Fibroblast of villous mesenchyme (primary cell): ENCODE data around the gene FMNL2. TPM values are rescaled to one million over a fixed set of nuclear protein-coding genes. Genes with fewer than 3 reads are reported as not detected.

Experiments
- DNase-seq: peaks from one replicate; pipeline ENCODE4 v3.0.0-alpha.2; 2010; ENCODE audit warnings: low read depth
- H3K4me3 ChIP-seq: 2 replicates; pipeline ENCODE4 v1.5.1; 2011; ENCODE audit warnings: low read depth, mild to moderate bottlenecking, low read length
- total RNA-seq: library from RNA; depleted of rRNA; stranded (reverse); fragments of >200 nt; gene quantifications from 2 replicates; pipeline ENCODE4 v1.2.3, GENCODE V29; 2012
- TF ChIP-seq, protein P1 (sequence below): IDR thresholded peaks from 2 replicates; pipeline ENCODE4 v1.5.1; 2012; ENCODE audit warnings: low read depth, mild to moderate bottlenecking, low read length; ENCODE audit not compliant: insufficient read depth

FMNL2 gene
- total RNA-seq, 1 donor, result 17.3 TPM

DNA sequence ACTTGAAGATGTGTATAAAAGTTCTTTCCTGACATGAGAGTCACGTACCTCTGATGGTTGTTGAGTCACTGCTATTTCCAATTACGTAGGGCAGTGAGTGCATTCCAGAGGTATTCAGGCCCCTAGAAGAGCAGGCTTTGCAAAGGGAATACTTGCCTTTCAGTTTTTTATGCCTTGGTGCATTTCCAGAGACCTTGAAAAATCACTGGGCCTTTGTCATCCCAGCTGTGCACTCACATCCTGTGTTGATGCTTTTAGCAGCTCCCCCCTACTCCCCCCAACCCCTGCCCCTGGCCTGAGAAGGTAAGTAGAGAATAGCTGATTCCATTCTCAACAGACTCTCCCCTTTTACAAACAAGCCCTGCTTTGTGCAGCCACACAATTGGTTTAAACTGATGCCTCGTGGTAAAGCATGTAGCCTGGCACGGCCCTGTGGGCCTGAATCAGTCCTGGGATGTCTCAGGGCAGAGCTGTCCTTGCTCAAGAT lies 208.1 kb downstream of the FMNL2 start:
- DNase-seq, result peak; percentile 90
- TF ChIP-seq, protein P1, sequence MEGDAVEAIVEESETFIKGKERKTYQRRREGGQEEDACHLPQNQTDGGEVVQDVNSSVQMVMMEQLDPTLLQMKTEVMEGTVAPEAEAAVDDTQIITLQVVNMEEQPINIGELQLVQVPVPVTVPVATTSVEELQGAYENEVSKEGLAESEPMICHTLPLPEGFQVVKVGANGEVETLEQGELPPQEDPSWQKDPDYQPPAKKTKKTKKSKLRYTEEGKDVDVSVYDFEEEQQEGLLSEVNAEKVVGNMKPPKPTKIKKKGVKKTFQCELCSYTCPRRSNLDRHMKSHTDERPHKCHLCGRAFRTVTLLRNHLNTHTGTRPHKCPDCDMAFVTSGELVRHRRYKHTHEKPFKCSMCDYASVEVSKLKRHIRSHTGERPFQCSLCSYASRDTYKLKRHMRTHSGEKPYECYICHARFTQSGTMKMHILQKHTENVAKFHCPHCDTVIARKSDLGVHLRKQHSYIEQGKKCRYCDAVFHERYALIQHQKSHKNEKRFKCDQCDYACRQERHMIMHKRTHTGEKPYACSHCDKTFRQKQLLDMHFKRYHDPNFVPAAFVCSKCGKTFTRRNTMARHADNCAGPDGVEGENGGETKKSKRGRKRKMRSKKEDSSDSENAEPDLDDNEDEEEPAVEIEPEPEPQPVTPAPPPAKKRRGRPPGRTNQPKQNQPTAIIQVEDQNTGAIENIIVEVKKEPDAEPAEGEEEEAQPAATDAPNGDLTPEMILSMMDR, result no peak
- H3K4me3 ChIP-seq, result no peak overlapping the region

DNA sequence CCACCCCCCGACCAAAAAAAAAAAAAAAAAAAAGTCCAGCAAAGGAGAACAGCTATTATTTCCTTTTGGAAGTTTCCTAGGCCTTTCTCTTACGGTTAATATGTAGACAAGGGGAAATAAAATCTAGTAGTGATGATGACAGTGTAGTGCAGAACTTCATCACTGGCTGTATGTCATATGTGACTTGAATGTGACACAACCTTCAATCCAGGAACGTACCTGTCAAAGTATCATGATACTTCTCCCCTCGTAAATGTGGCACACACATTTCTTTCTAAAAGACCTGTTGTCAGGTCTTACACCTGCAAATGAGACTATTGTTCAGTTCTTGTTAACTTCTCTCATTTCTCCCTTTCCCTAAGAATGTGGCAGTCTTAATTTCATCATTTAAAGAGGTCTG lies 208.7 kb downstream of the FMNL2 start:
- DNase-seq, result no peak
- TF ChIP-seq, protein P1, result no peak

DNA sequence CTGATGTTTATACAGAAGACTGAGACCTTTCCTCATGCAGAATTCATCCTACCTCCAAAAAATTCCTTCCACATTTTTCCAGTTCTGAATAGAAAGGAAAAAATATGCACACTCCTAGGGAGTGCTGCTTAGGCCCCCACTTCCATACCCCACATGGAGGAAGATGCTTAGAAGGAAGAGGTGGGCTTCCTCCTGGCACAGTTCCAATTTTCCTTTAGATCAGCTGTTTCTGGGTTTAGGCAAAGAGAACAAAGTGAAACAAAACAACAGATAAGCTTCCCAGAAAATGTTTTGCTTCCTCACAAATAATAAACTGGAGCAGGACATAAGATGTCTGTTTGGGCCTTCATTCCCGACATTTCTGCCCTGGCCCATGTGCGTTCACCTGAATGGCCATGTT lies 209.7 kb downstream of the FMNL2 start:
- H3K4me3 ChIP-seq, result no peak overlapping the region
- DNase-seq, result no peak
- TF ChIP-seq, protein P1, result no peak

More for the DNA sequence above, 208.7 kb downstream of the FMNL2 start:
- H3K4me3 ChIP-seq, result no peak overlapping the region

DNA sequence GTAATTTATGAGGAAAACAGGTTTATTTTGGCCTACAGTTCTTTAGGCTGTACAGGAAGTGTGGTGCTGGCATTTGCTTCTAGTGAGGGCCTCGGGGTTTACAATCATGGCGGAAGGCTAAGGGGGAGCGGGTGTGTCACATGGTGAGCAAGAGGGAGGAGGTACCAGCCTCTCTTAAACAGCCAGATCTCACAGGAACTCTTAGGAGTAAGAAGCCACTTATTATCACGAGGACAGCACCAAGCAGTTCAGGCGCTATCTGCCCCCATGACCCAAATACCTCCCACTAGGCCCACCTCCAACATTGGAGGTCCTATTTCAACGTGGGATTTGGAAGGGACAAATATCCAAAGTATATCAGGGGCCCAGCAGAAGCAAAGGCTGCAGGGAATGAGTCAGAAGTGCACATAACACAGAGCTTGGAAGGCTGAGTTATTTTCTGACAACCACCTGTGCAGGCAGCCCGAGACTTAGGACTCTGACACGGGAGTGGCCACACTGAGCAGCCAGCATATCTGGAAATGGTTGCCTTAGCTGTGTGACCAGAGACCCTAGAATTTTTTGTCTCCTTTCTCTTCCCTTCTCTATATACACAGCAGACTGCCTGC lies 211.4 kb downstream of the FMNL2 start:
- H3K4me3 ChIP-seq, result no peak overlapping the region
- TF ChIP-seq, protein P1, result no peak
- no peak for DNase-seq

DNA sequence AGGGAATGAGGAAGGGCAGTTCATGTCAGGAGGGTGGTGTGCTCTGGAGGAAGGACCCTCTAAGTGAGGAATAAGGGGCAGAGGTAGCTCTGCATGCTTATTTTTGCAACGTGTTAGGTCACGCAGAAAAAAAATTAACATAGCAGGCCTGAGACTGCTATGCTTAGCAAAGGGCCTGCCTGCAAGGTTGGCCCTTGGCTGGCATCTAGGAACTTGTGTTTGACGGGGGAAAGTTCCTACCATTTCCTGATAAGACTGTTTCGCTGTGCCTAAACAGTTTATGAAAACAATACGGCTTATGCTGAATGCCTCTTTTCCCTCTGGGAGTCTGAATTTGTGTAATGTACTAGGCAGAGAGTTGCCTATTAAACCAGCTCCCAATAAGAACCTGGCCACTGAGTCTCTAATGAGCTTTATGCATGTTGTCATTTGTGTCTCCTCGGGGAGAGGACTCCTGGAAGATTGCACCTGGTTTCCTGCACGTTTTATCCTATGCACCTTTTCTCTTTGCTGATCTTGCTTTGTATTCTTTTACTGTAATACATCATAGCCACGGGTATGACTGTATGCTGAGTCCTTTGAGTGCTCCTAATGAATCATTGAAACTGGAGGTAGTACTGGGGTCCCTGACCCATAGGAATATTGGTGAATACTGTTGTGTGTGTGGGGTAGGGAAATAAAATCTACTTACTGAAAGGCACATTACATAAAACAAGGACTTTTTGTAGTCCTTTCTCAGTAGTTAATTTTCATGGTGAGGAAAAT lies 213.3 kb downstream of the FMNL2 start:
- no peak overlapping the region for H3K4me3 ChIP-seq
- TF ChIP-seq, protein P1, result no peak
- no peak for DNase-seq

DNA sequence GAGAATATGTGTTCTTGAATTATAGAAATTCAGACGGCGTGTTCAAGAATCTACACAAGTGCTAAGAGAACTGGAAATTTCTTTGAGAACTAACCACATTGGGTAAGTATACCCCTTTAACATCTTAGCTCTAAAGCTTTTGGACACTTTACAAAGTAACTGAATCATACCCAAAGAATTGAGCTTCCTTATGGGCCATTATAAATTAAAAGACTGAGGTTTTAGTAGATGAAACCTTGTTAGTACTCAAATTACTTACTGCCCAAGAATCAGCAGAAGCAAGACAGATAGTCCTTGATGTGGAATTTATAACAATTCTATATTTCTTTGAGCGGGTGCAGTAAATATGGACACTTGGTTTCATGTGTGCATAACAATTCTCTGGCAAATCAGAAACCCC lies 214.0 kb downstream of the FMNL2 start:
- no peak overlapping the region for H3K4me3 ChIP-seq
- TF ChIP-seq, protein P1, result no peak
- DNase-seq, result no peak
